H7 (cell line): ENCODE results near the gene DAGLB. TPM values are rescaled to one million over a fixed set of nuclear protein-coding genes. Genes with fewer than 3 reads are reported as not detected.

Source experiments
- DNase-seq: peaks from one replicate; pipeline ENCODE4 v3.0.0; 2012
- H3K27me3 ChIP-seq: 2 replicates; pipeline ENCODE4 v1.6.0; 2011; ENCODE audit warnings: mild to moderate bottlenecking, low read length; ENCODE audit not compliant: control insufficient read depth, insufficient read depth
- H3K36me3 ChIP-seq: replicated peaks from 2 replicates; pipeline ENCODE4 v1.5.1; 2011; ENCODE audit warnings: low read length; ENCODE audit not compliant: control insufficient read depth, insufficient read depth
- H3K4me3 ChIP-seq: 2 replicates; pipeline ENCODE4 v1.5.1; 2011; ENCODE audit warnings: low read depth, mild to moderate bottlenecking, control low read depth, low read length, moderate library complexity; ENCODE audit not compliant: insufficient read depth
- total RNA-seq: library from RNA; depleted of rRNA; stranded (reverse); fragments of >200 nt; shearing (Covaris generic); gene quantifications from 2 replicates; pipeline ENCODE4 v1.2.3, GENCODE V29; 2014; rRNA removed

Gene DAGLB
- total RNA-seq, 1 experiment from 2014 or later = 38.2 TPM

GRCh38 chr7:6360841-6361240, 86.9 kb downstream of the DAGLB start:
- no peaks in the 10 kb centered on the region for H3K36me3 ChIP-seq
- DNase-seq = no peak
- H3K4me3 ChIP-seq = no peak overlapping the region
- no peaks in the 10 kb centered on the region for H3K27me3 ChIP-seq

- H3K4me3 ChIP-seq = no peak overlapping the region
- H3K36me3 ChIP-seq = no peaks in the 10 kb centered on the region
- H3K27me3 ChIP-seq = no peaks in the 10 kb centered on the region
- DNase-seq = no peak
Observed at GRCh38 chr7:6359734-6360133, 88.0 kb downstream of the DAGLB start.

Other genes starting within 250 kb of the DAGLB start
- 14.0 and 14.3 TPM in 2 replicates for gene CYTH3, start 175.3 kb downstream of the DAGLB start, total RNA-seq
- gene FAM220A, start 99.0 kb downstream of the DAGLB start, total RNA-seq = 30.1 and 38.5 TPM in 2 replicates
- 85.6 and 87.0 TPM in 2 replicates for gene RAC1, start 73.4 kb downstream of the DAGLB start, total RNA-seq
- gene KDELR2, start 36.2 kb upstream of the DAGLB start, total RNA-seq = 60.9 and 64.1 TPM in 2 replicates
- gene GRID2IP, start 103.5 kb upstream of the DAGLB start, total RNA-seq = 0.28 and 0.33 TPM in 2 replicates
- gene ZDHHC4, start 129.5 kb upstream of the DAGLB start, total RNA-seq = 54.8 and 63.2 TPM in 2 replicates
- 24.7 and 30.7 TPM in 2 replicates for gene INTS15, start 142.1 kb upstream of the DAGLB start, total RNA-seq
- 6.4 and 6.5 TPM in 2 replicates for gene ZNF853, start 167.7 kb upstream of the DAGLB start, total RNA-seq
- gene ZNF316, start 189.4 kb upstream of the DAGLB start, total RNA-seq = 7.6 and 10.0 TPM in 2 replicates